T-helper 2 cell treated with Interferon-gamma antibody and Interleukin-4, amounts not matched to agents 100 ng/mL and 5 ng/mL, for 36 hours (primary cell): ENCODE results near the gene NIBAN1. TPM values are rescaled to one million over a fixed set of nuclear protein-coding genes. Genes with fewer than 3 reads are reported as not detected.

Experiments used
- intact Hi-C: fragments of 100-400 bp; cut with micrococcal nuclease; formaldehyde crosslinking; loops from one replicate; pipeline ENCODE4 v1.15.1; 2023
- total RNA-seq: library from RNA; stranded (reverse); gene quantifications from 2 replicates; pipeline ENCODE4 v1.2.3, GENCODE V29; 2022

Gene NIBAN1
- total RNA-seq, 1 donor from 2014 or later = 57.4 TPM

DNA sequence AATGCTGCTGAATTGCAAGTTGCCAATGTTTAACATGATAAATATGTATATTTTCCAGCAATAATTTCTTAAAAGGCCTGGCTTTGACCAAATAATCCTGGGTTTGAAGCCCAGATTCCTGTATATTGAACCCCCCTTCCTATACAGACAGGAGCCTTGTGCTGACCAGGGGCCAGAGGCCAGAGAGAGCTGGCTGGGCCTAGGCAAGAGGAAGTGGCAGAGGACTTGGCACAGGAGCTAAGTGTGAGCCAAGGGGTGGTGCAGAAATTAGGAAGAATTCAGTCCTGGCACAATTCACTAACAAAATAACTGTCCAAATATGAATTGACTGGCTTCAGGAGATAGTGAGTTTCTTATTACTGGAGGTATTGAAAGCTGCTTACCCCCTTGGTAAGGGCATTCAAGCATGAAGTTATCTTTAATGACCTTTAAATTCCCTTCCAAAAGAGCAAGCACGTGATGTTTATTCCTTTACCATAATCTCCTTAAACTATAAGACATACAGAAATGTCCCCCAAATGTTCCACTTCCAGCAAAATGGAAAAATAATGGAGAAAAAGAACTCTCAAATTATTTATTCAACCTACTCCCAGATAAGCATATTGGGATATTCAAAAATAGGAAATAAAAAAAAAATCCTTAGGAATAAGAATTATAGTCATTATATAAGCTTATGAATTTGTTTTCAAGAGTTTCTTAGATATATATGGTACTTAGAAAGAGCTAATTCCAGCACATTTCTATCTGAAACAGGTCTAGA lies 26.6 kb downstream of the NIBAN1 start:
- intact Hi-C loops = no loop called here

DNA sequence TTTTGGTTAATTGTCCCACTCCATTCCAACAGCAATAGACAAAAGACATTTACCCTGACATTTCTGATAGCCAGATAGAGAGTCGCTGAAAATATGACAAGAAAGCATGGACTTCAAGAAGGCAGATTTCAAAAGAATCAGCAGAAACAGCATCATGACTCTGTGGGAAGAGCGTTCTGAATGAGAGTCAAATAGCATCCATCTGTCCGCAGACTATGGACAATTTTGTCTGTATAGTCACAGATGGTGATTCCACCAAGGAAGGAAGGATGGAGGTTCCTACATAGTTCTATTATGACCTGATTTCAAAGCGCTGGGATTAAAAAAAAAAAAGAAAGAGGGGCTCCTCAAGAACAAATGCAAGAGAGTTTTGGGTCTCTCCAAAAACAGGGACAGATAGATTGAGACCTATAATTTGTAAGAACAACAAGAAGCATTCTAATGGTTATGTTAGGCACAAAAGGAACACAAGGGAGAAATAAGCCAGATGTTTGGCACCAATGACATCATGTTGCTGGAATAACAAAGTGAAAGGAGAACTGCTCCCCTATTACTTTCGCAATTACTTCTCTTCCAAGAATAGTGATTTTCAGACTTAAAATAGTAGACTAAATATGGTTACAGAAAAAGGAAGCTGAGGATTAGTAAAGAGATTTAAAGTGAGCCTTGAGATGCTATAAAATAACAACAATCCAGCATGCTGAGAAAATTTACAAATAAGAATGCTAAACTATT lies 28.5 kb downstream of the NIBAN1 start:
- intact Hi-C loops = no loop called here

DNA sequence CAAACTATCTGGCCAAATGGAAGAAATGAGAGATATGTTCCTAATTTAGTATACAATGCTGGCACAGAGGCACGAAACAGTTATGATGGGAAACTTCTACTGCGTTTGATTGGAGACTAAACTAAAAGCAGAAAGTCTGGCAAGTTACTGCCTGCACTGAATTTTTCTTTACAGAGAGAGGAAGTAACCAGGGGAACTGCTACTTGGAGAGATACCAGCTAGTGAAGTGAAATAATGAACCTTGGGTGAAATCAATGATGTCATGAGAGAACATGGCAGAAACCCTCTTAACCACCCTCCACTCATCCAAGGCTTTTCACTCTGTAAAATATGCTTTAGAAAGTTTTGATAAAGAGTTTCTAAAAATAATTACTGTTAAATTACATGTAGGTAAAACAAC lies 29.3 kb downstream of the NIBAN1 start:
- intact Hi-C loops = no loop called here

DNA sequence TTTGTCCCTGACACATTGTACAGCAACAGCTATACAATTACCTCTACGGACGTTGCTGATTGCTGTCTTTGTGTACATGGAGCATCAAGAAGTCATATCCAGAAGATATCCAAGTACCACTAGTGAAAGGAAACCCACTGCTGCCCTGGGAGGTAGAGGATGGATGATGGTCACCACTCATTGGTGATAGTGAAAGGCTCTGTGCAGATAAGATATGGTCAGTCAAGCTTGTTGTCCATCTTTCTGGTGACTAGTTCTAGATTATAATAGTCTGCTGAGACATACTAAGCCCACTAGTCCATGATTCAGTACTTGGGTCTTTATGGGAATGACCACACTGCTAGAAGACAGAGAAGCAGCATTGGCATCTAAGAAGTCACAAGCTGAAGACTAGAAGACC lies 30.3 kb downstream of the NIBAN1 start:
- intact Hi-C loops = no loop called here

DNA sequence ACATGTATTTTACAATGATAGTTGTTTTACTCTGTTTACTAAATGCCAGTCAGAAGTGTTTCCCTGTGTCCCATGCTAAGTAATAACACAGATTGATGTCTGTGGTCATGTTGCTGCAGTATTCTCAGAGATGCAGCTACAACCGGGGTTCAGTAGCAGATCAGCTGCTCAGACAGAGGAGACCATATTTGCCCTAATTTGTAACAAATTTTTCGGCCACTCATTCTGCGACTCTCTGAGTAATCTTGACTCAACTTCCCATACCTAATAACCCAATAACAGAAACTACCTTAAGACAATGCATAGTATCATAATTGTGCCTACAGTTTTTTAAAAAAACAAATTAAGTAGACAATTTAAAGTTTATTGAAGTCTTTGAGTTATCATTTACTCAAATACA lies 32.6 kb downstream of the NIBAN1 start:
- intact Hi-C loops = no loop called here

DNA sequence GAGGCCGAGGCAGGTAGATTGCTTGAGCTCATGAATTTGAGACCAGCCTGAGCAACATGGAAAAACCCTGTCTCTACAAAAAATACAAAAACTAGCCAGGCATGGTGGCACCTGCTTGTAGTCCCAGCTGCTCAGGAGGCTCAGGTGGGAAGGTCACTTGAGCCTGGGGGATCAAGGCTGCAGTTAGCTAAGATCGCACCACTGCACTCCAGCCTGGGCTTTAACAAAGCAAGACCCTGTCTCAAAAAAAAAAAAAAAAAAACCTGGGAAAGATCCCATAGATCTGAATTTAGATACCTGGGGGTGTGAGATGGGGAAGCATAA lies 32.9 kb downstream of the NIBAN1 start:
- intact Hi-C loops = no loop called here

DNA sequence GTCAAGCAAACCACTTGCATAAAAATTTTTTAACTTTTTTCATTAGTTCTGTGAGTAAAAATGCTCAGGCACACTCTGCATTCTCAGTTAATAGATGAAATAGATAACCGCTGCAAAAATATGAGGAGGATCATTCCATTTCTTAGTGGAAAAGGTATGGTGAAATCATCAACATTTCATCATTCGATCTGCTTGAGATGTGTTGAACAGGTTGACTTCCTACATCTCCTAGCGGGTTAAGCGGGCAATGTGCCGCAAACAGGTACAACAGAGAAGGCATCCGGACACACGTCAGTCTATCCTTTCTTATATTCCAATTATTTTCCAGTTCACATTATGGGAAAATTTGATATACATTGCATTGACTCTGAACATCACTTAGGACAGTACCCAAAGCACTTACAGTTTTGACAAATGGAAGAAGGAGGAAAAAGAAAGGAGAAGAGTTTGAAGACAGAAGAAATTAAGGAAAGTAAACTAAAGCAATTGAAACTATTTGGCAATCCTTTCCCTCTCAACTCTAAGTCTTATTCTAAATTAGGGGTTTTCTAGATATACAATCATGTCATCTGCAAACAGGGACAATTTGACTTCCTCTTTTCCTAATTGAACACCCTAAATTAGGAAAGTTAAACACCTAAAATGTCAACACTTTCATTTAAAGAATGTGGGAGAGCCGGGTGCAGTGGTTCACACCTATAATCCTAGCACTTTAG lies 33.5 kb downstream of the NIBAN1 start:
- intact Hi-C loops = no loop called here

DNA sequence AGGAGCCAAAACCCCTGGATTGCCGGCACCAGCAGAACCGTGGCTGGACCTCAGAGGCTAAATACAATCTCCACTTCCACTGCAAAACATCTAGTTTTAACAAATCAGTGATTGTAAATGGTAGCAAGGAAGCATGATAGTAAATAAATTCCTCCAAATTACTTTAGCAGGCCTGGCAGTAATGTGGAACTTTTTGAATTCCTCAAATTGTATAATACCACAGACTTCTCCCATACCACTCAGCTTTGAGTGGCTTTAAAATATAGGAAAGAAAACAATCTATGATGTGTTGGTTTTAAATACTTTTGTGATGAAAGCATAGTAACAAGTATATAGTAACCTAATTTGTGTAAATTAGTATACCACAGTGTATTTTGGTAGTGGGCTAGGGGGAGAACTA lies 34.1 kb downstream of the NIBAN1 start:
- intact Hi-C loops = no loop called here

DNA sequence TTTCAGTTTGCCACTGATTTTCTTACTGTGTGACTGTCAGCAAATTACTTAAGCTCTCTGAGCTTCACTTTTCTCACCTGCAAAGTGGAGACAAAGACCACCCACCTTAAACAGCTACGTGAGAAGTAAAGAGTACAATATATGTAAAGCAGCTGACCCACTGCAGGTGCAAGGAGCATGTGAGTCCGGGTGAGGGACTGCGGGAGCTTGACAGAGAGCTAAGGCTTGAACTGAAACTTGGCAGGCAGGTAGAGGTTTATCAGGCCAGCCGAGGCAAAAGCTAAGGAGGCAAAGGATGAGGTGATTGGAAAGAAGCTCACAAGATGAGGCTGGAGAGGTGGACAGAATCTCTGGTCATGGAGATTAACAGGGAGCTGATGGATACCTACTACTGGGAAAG lies 36.6 kb downstream of the NIBAN1 start:
- intact Hi-C loops = loop anchor here (5.0 kb wide), 1 partner anchor 35 kb away; the partner anchor contains the start of gene NIBAN1

DNA sequence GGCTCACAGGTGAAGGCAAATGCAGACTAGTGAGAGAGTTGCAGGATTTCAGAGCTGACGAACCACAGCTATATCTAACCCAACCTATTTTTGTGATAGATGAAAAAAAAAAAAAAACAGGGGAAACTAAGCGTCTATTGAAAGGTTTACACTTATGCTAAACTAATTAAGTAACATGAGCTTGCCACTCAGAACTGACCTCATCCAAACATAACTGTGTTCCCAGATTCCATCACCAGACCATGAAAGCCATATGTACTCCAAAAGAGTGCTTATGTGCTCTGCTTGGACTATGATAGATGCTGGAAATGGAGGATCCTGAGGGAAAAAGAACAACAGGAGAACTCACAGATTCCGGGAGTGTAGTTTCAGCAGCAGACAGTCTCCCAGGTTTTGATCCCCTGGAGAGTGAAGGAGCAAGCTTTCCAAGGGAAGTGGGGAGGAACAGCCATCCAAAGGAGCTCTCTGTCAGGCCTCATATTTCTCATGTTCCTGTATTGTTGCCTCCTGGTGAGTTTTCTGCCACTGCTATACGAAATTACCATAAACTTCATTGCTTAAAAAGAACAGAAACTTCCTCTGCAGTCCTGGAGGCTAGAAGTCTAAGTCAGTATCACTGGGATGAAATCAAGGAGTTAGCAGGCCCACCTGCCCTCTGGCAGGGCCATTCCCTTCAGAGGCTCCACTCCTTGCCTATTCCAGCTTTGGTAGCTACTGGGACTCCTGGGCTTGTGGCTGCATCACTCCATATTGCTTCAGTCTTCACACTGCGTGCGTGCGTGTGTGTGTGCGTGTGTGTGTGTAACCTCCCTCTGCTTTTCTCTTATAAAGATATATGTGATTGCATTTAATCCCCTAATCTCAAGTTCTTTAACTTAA lies 38.1 kb downstream of the NIBAN1 start:
- intact Hi-C loops = loop anchor here (5.0 kb wide), 1 partner anchor 36 kb away; the partner anchor contains the start of gene NIBAN1

DNA sequence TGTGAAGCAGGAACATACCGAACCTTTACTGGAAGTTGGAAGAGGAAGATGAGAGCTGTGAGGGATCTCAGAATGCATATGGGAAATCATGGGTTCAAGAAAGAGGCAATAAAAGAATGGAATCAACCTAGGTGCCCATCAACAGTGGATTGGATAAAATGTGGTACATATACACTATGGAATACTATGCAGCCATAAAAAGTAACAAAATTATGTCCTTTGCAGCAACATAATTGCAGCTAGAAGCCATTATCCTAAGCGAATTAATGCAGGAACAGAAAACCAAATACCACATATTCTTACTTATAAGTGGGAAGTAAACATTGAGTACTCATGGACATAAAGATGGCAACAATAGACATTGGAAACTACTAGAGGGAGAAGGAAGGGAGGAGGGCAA lies 40.4 kb downstream of the NIBAN1 start:
- intact Hi-C loops = no loop called here

DNA sequence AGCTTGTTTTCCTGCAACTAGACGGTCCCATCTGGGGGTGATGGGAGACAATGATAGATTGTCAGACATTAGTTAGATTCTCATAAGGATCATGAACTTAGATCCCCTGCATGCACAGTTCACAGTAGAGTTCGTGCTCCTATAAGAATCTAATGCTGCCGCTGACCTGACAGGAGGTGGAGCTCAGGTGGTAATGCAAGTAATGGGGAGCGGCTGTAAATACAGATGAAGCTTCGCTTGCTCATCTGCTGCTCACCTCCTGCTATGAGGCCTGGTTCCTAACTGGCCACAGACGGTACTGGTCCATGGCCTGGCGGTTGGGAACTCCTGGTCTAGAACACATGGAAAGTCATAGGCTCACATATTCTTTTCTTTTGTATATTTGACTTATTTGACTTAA lies 42.0 kb downstream of the NIBAN1 start:
- intact Hi-C loops = no loop called here

DNA sequence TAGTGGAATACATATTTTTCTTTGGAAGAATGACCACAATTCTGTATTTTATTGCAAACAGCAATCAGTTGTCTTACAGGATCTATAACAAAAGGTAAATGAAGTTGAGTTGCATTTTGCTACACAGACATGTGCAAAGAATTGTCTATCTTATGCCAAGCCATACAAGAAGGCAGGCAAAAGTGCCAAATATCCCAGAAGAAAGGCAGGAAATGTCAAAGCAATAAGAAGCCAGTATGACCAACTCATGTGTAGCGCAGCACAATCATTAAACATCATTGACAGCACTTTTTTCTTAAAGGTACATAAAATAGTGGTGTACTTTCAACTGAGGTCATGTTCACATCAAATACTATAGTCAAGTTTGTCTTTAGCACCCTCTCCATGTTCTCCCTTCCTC lies 42.7 kb downstream of the NIBAN1 start:
- intact Hi-C loops = no loop called here

DNA sequence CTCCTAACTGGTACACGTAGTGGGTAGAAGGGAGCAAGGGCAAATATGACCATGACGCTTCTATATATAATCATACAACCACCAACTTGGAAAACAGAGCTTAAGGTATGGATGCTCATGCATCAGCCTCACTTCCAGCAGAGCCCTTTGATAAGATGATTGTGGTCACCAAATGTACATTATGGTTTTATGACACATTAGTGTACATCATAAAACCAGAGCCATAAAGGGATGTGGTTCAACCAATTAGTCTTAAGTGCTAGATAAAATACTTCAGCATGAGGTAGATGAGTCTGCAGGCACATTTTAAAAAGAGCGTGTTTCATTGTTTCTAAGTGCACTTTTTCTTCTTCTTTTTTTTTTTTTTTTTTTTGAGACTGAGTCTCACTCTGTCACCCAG lies 43.7 kb downstream of the NIBAN1 start:
- intact Hi-C loops = no loop called here

DNA sequence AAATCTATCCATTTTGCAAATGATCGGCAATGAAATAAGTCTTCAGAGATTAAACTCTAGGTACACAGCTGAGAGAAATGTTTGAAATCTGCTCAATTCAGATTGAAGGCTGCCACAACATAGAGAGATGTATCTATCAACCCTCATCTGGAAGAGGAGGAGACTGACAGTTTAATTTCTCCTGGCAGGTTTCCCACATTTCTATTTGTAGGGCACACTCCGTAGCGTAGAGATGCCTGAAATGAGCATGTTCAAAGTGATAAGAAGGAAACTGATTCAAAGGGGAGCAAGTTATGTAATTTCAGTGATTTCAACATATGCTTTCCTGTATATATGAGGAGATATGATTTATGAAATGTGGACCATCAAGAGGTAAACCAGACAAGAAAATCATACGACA lies 44.1 kb downstream of the NIBAN1 start:
- intact Hi-C loops = no loop called here

DNA sequence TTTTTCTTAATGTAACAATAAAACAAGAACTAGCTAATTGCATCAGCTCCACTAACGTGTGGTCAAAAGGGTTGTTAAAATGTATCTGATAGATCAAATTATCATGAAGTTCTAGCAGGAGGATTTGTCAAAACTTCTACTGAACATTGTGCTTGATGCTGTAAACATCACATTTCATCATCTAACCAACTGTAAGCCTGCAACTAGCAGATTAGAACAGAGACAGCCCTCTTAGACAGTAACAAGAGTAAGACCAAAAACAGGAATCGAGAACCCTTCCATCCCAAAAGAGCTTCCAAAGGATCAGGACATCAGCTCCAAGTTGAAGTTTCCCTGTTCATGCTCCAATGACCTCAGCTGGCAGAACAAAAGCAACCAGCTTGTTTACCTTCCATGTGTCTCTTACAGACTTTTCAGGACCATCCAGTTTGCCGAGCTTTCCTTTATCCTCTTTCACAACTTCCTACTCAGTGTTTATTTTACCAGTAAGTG lies 44.6 kb downstream of the NIBAN1 start:
- intact Hi-C loops = no loop called here

DNA sequence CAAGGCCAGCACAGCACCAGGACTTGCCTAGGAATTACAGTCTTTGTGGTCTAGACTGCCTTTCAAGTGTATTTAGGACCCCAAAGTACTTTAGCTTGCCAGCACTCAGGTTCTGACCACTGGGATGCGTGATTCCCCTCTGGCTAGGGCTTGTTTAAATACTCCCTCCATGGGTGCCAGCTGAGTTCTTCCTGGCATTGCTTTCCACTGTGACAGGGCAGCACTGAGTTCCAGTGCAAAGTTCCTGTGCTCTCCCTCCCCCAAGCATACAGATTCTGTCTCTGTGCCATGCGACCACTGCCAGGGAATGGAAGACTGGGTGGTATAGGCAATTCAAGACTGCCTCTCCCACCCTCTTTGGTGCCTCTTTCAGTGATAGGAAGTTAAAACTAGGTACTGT lies 45.9 kb downstream of the NIBAN1 start:
- intact Hi-C loops = no loop called here
